Calu3 (cell line): ENCODE measurements around the gene PTPRG. TPM values are rescaled to one million over a fixed set of nuclear protein-coding genes. Genes with fewer than 3 reads are reported as not detected.

Experiments used
- BruUV-seq: library from RNA; stranded (reverse); fragments of 400-500 nt; replicated peaks from 2 replicates; lab custom pipeline; 2021; lab: Mats Ljungman, UMichigan
- CTCF ChIA-PET: fragments of 300-600 bp; sonication (Branson Sonifier 250); formaldehyde crosslinking; loops from one replicate; lab custom pipeline; 2022; ENCODE audit warnings: antibody characterized with exemption; lab: Charles Lee
- DNase-seq: peaks from one replicate; pipeline ENCODE4 v3.0.0; 2022
- H3K27ac Mint-ChIP-seq: one replicate; pipeline ENCODE4 v1.8.0; 2022; ENCODE audit warnings: mixed read lengths; ENCODE audit not compliant: unreplicated experiment
- H3K27me3 Mint-ChIP-seq: one replicate; pipeline ENCODE4 v1.8.0; 2022; ENCODE audit warnings: mixed read lengths; ENCODE audit not compliant: unreplicated experiment
- H3K36me3 Mint-ChIP-seq: one replicate; pipeline ENCODE4 v1.8.0; 2022; ENCODE audit warnings: mild to moderate bottlenecking, moderate library complexity, mixed read lengths; ENCODE audit not compliant: insufficient read depth, unreplicated experiment
- H3K4me1 Mint-ChIP-seq: one replicate; pipeline ENCODE4 v1.8.0; 2022; ENCODE audit warnings: mild to moderate bottlenecking, low read depth, mixed read lengths; ENCODE audit not compliant: unreplicated experiment
- H3K4me3 Mint-ChIP-seq: one replicate; pipeline ENCODE4 v1.8.0; 2022; ENCODE audit warnings: mild to moderate bottlenecking, low read depth, moderate library complexity, mixed read lengths; ENCODE audit not compliant: unreplicated experiment
- H3K9me3 Mint-ChIP-seq: one replicate; pipeline ENCODE4 v1.8.0; 2022; ENCODE audit warnings: low read depth, mixed read lengths; ENCODE audit not compliant: unreplicated experiment
- intact Hi-C: fragments of 100-400 bp; cut with micrococcal nuclease; formaldehyde crosslinking; loops from one replicate; pipeline ENCODE4 v1.10.0; 2022; ENCODE audit not compliant: unreplicated experiment
- total RNA-seq: library from RNA; stranded (reverse); gene quantifications from 2 replicates; pipeline ENCODE4 v1.2.3, GENCODE V29; 2022
- TF ChIP-seq, protein P1 (sequence below): fragments of 200-600 bp; IDR thresholded peaks from one replicate; pipeline ENCODE4 v1.8.0; 2022; ENCODE audit warnings: antibody characterized with exemption; ENCODE audit not compliant: unreplicated experiment

Gene PTPRG
- total RNA-seq, 1 experiment from 2014 or later: 0.35 TPM

GRCh38 chr3:61822588-61822987 is 261.2 kb downstream of the PTPRG start:
- Mint-ChIP-seq H3K27me3 (no peaks in the 10 kb centered on the region), H3K9me3 (peaks cover 14% of the 10 kb centered on the region), H3K27ac (no peak overlapping the region), H3K4me1 (no peaks in the 10 kb centered on the region), H3K36me3 (no peaks in the 10 kb centered on the region), H3K4me3 (no peak overlapping the region)
- no TSS peak for BruUV-seq
- no peak for DNase-seq
- intact Hi-C loops: no loop called here
- TF ChIP-seq, protein P1, sequence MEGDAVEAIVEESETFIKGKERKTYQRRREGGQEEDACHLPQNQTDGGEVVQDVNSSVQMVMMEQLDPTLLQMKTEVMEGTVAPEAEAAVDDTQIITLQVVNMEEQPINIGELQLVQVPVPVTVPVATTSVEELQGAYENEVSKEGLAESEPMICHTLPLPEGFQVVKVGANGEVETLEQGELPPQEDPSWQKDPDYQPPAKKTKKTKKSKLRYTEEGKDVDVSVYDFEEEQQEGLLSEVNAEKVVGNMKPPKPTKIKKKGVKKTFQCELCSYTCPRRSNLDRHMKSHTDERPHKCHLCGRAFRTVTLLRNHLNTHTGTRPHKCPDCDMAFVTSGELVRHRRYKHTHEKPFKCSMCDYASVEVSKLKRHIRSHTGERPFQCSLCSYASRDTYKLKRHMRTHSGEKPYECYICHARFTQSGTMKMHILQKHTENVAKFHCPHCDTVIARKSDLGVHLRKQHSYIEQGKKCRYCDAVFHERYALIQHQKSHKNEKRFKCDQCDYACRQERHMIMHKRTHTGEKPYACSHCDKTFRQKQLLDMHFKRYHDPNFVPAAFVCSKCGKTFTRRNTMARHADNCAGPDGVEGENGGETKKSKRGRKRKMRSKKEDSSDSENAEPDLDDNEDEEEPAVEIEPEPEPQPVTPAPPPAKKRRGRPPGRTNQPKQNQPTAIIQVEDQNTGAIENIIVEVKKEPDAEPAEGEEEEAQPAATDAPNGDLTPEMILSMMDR: no peak
- CTCF ChIA-PET: no interaction called here

- Mint-ChIP-seq H3K27me3 (no peaks in the 10 kb centered on the region), H3K4me3 (no peak overlapping the region), H3K27ac (no peak overlapping the region), H3K4me1 (no peaks in the 10 kb centered on the region), H3K9me3 (peaks cover 10% of the 10 kb centered on the region), H3K36me3 (no peaks in the 10 kb centered on the region)
- no TSS peak for BruUV-seq
- TF ChIP-seq, protein P1: no peak
- intact Hi-C loops: no loop called here
- CTCF ChIA-PET: no interaction called here
- DNase-seq: no peak
Observed at GRCh38 chr3:61824553-61825135, 263.3 kb downstream of the PTPRG start.

GRCh38 chr3:61826161-61826560 is 264.8 kb downstream of the PTPRG start:
- no peaks in the 10 kb centered on the region for H3K4me1 Mint-ChIP-seq
- no peak overlapping the region for H3K27ac Mint-ChIP-seq
- intact Hi-C loops: no loop called here
- no peaks in the 10 kb centered on the region for H3K27me3 Mint-ChIP-seq
- H3K4me3 Mint-ChIP-seq: no peak overlapping the region
- CTCF ChIA-PET: no interaction called here
- no peaks in the 10 kb centered on the region for H3K36me3 Mint-ChIP-seq
- no TSS peak for BruUV-seq
- TF ChIP-seq, protein P1: no peak
- H3K9me3 Mint-ChIP-seq: peaks cover 11% of the 10 kb centered on the region
- DNase-seq: no peak

GRCh38 chr3:61828184-61828874 is 267.0 kb downstream of the PTPRG start:
- no peak for DNase-seq
- H3K27ac Mint-ChIP-seq: no peak overlapping the region
- CTCF ChIA-PET: no interaction called here
- H3K4me3 Mint-ChIP-seq: no peak overlapping the region
- no TSS peak for BruUV-seq
- intact Hi-C loops: no loop called here
- peaks cover 10% of the 10 kb centered on the region for H3K9me3 Mint-ChIP-seq
- no peaks in the 10 kb centered on the region for H3K4me1 Mint-ChIP-seq
- TF ChIP-seq, protein P1: no peak
- no peaks in the 10 kb centered on the region for H3K27me3 Mint-ChIP-seq
- no peaks in the 10 kb centered on the region for H3K36me3 Mint-ChIP-seq
